Neural crest cell (in vitro differentiated cells): Measurements from ENCODE around the gene ADRA2B. TPM values are rescaled to one million over a fixed set of nuclear protein-coding genes. Genes with fewer than 3 reads are reported as not detected.
"Not testable (repeated sequence)": the region's sequence is repeated elsewhere in the genome, so short reads cannot be mapped to it uniquely, and the experiment has no call there.

Source experiments
- DNase-seq: peaks from one replicate; pipeline ENCODE4 v3.0.0; 2021; ENCODE audit warnings: low read depth, mixed read lengths, low spot score
- H3K27ac Mint-ChIP-seq: one replicate; pipeline ENCODE4 v1.8.0; 2021; ENCODE audit warnings: mild to moderate bottlenecking, mixed read lengths; ENCODE audit not compliant: unreplicated experiment
- H3K27me3 Mint-ChIP-seq: 2 replicates; pipeline ENCODE4 v1.8.0; 2021; ENCODE audit warnings: low read depth, mild to moderate bottlenecking, mixed read lengths
- H3K36me3 Mint-ChIP-seq: 2 replicates; pipeline ENCODE4 v1.8.0; 2021; ENCODE audit warnings: low read depth, mild to moderate bottlenecking, mixed read lengths
- H3K4me1 Mint-ChIP-seq: 2 replicates; pipeline ENCODE4 v1.8.0; 2021; ENCODE audit warnings: mixed read lengths
- H3K4me3 Mint-ChIP-seq: one replicate; pipeline ENCODE4 v1.8.0; 2021; ENCODE audit warnings: mild to moderate bottlenecking, mixed read lengths
- H3K9me3 Mint-ChIP-seq: 2 replicates; pipeline ENCODE4 v1.8.0; 2021; ENCODE audit warnings: mixed read lengths
- CTCF ChIP-seq: fragments of 200-600 bp; sonication (generic); conservative IDR thresholded peaks from 2 replicates; pipeline ENCODE4 v1.5.0; 2021; ENCODE audit warnings: antibody characterized with exemption, mild to moderate bottlenecking
- total RNA-seq: library from RNA; stranded (reverse); gene quantifications from 2 replicates; pipeline ENCODE4 v1.2.1, GENCODE V29; 2021

ADRA2B gene
- total RNA-seq, 1 donor from 2014 or later = 0.79 TPM

DNA sequence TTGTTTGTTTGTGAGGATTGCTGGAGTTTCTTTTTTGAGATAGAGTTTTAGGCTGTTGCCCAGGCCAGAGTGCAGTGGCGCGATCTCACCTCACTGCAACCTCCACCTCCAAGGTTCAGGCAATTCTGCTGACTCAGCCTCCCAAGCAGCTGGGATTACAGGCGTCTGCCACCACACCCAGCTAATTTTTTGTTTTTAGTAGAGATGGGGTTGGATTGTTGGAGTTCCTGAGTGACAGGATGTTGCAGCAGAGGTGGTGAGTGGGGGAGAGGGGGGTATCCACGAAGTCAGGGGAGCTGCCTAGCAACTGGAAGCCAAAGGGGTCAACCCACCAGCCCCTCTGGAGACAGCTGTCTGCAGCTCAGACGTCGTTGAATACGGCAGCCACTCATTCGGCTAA lies 46.5 kb downstream of the ADRA2B start:
- H3K4me1 Mint-ChIP-seq = peaks cover 13% of the 10 kb centered on the region
- not testable (repeated sequence) for H3K27me3 Mint-ChIP-seq, H3K36me3 Mint-ChIP-seq, H3K9me3 Mint-ChIP-seq, DNase-seq, H3K27ac Mint-ChIP-seq, H3K4me3 Mint-ChIP-seq

DNA sequence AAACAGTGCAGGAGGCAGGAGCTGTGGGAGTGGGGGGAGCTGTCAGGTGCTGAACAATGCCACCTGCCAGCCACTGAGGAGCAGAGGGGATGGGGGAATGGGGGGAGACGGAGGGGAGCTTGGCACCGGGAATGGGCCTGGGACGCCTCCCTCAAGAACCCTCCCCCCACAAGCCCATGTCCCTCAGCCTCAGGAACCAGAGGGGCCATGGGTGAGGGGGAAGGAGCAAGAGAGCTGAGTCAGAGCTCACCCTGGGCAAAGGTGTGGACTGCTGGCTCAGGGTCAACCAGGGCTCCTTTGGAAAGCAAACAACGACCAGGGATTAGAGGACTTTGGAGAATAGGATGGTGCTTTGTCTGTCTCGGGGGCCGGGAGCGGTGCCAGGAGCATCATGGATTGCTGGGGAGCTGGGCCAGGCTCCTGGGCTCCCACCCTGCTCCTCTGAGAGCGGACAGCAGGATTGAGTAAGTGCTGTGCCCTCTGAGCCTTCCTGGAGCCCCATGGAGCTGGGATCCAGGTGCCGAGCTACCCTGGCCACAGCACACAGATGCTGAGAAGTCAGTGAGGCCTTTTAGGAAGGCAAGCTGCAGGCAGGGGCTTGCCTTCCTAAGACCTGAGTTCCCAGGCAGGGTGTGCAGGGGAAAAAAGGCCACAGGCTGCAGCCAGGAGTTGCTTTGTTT lies 48.3 kb downstream of the ADRA2B start:
- not testable (repeated sequence) for H3K36me3 Mint-ChIP-seq, H3K9me3 Mint-ChIP-seq, H3K27me3 Mint-ChIP-seq, DNase-seq, H3K4me3 Mint-ChIP-seq, H3K27ac Mint-ChIP-seq
- H3K4me1 Mint-ChIP-seq = peaks cover 13% of the 10 kb centered on the region

DNA sequence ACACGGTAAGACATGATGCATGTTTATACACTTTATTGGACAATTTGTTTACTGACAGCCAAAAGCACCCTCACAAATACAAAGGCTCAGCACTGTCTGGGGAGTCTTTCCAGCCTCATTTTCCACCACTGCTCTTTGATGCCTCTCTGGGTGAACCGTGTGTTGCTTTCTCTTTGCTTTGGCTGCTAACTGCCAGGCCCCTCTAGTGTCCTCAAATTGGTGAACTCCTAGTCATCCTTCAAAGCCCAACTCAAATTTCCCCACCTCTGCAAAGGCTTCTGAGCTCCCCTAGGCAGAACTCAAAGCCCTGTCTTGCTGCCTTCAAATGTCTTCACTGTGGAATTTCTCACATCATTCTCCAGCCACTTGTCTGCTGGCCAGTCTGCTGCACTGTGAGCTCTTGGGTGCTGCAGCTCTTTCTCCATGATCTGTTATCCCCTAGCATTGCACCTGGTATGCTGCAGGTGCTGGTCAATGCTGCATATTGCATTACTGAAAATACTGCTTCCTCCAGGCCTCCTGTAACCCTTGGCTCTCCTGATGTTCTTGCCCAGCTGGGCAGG lies 49.2 kb downstream of the ADRA2B start:
- not testable (repeated sequence) for H3K27ac Mint-ChIP-seq, H3K4me3 Mint-ChIP-seq, DNase-seq, H3K4me1 Mint-ChIP-seq, H3K27me3 Mint-ChIP-seq, H3K36me3 Mint-ChIP-seq, H3K9me3 Mint-ChIP-seq

DNA sequence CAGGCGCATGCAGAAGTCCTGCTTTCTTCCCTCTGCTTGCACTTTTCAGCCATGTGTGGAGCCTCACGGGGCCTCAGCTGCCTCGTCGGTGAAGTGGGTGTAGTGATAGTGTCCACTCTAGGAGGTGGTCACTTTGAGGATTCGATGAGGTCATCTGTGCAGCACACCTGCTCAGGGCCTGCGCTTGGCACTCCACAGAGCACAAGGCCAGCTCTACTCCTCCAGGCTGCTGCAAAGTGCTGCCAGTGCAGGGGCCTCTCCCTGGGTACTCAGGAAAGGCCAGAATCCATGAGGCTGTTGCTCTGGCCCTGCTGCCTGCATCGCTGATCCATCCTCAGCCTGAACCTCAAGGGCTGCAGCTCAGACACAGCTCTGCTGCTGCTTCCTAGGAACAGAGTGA lies 49.9 kb downstream of the ADRA2B start:
- not testable (repeated sequence) for H3K9me3 Mint-ChIP-seq, H3K4me1 Mint-ChIP-seq, H3K27ac Mint-ChIP-seq, DNase-seq, H3K36me3 Mint-ChIP-seq, H3K4me3 Mint-ChIP-seq, H3K27me3 Mint-ChIP-seq

GRCh38 chr2:96065954-96066353 lies 50.4 kb downstream of the ADRA2B start:
- not testable (repeated sequence) for DNase-seq, H3K27me3 Mint-ChIP-seq, H3K4me3 Mint-ChIP-seq, H3K9me3 Mint-ChIP-seq, H3K36me3 Mint-ChIP-seq, H3K27ac Mint-ChIP-seq, H3K4me1 Mint-ChIP-seq

DNA sequence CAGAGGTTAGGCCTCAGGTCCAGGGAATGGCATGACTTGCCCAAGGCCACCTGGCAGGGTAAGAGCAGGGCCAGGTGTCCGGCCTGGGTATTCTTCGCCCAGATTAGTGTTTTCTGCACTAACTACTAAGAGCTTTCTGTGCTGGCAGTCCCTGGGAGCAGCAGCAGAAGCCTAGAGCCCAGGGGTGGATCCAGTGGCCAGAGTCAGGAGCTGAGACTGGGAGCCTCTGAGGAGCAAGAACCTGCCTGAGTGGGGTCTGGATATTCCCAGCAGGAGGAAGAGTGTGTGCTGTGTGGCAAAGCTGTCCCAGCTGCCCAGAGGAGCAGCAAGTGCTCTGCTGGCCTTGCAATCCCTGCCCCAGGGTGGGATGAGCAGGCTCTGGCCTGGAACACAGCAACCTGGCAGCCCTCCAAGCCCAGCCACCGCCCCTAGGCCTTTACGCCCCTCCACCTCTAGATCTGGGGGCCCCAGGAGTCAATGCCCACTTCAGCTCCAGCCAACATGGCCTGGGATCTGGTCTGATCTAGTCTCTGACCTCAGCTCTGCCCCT lies 50.9 kb downstream of the ADRA2B start:
- Mint-ChIP-seq H3K9me3 (no peaks in the 10 kb centered on the region), H3K27me3 (no peaks in the 10 kb centered on the region), H3K4me3 (no peak overlapping the region), H3K36me3 (no peaks in the 10 kb centered on the region), H3K27ac (no peak overlapping the region), H3K4me1 (no peaks in the 10 kb centered on the region)
- DNase-seq = no peak
- no peak for TF ChIP-seq CTCF

DNA sequence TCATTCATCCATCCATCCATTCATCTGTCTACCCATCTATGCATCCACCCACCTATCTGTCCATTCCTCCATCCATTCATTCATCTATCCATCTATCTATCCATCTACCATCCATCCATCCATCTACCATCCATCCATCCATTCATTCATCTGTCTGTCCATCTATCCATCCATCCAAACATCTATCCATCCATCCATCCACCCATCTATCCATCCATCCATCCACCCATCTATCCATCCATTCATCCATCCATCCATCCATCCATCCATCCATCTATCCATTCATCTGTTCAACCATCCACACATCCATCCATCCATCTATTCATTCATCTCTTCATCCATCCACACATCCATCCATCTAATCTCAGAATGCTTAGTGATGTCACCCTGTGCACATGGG lies 51.6 kb downstream of the ADRA2B start:
- not testable (repeated sequence) for H3K27ac Mint-ChIP-seq, H3K27me3 Mint-ChIP-seq, H3K4me1 Mint-ChIP-seq, H3K4me3 Mint-ChIP-seq, H3K36me3 Mint-ChIP-seq, H3K9me3 Mint-ChIP-seq, DNase-seq

- H3K9me3 Mint-ChIP-seq, H3K27ac Mint-ChIP-seq, H3K4me3 Mint-ChIP-seq, H3K27me3 Mint-ChIP-seq, H3K36me3 Mint-ChIP-seq, H3K4me1 Mint-ChIP-seq, DNase-seq: not testable (repeated sequence)
These were observed 52.2 kb downstream of the ADRA2B start for GRCh38 chr2:96064047-96064675.
